NCI-H526 treated with DMSO at 0.1 percent for 48 hours (cell line): ENCODE data around the gene SEC23B.
"Not testable (repeated sequence)": the region's sequence is repeated elsewhere in the genome, so short reads cannot be mapped to it uniquely, and the experiment has no call there.

Source experiments
- DNase-seq: peaks from one replicate; lab custom pipeline; 2025; lab: John Stamatoyannopoulos, UW

The SEC23B gene

DNA sequence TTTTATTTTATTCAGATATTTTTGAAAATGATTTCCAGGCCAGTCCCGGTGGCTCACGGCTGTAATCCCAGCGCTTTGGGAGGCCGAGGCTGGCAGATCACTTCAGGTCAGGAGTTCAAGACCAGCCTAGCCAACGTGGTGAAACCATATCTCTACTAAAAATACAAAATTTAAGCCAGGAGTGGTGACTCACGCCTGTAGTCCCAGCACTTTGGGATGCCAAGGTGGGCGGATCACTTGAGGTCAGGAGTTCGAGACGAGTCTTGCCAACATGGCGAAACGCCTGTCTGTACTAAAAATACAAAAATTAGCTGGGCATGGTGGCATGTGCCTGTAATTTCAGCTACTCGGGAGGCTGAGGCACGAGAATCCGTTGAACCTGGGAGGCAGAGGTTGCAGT lies 19.0 kb downstream of the SEC23B start:
- DNase-seq = not testable (repeated sequence)

DNA sequence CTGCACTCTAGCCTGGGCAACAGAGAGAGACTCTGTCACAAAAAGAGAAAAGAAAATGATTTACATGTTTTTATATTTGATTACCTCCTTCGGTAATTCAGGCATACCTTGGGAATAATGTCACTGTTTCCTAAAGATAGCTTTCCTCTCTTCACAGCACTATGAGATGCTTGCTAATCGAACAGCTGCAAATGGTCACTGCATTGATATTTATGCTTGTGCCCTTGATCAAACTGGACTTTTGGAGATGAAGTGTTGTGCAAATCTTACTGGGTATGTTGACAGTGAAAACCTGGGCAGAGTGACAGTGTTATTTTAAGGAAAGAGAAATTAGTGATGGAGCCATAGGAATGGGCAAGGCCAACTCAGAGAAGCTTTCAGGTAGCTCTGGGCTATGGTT lies 19.6 kb downstream of the SEC23B start:
- DNase-seq = no peak

DNA sequence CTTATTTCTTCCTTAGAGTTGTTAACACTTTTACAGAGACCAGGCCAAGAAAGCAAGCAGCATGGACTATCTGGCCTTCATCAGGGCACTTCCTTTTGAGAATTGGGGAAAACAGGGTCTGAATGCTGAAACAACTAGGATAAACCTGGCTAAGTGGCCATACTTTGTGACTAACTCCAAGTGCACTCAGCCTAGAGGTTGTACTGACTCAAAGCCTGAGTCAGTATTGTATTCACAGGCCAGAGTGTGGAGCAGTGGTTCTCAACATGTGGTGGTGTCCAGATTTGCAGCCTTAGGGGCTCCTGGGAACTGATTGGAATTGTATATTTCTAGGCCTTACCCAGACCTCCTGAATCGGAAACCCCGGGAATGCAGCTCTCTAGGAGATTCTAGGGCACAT lies 20.1 kb downstream of the SEC23B start:
- DNase-seq = no peak

DNA sequence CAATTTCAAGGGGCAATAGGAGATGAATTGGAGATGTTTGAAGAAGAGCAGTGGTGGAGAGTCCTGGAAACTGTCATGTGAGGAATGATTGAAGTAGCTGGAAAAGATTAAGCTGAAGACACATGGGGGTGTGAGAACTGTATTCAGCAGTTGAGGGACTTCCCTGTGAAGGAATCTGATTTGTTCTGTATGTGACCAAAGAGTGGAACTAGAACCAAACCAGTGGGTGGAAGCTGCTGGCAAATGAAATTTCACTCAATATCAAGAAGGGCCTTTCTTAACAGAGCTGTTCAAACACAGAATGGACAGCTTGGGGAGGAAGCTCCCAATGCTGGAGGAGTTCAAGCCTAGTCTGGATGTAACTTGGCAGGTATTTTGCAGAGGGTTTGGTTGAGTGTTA lies 21.3 kb downstream of the SEC23B start:
- no peak for DNase-seq

DNA sequence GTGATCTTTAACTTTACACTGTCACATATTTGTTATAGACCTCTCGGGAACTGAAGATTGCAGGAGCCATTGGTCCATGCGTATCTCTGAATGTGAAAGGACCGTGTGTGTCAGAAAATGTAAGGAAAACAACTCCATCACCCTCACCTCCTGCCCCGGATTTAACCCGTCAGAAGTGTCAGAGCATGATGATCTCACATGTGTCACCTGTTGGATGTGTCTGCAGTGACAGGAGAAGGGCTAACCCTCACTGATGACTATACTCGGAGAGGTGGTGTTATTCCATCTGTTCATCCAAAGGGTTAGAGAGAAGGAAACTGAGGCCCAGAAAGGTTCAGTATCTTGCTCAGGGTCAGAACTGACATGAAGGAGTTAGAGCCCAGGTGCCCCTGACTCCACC lies 24.9 kb downstream of the SEC23B start:
- DNase-seq = no peak

DNA sequence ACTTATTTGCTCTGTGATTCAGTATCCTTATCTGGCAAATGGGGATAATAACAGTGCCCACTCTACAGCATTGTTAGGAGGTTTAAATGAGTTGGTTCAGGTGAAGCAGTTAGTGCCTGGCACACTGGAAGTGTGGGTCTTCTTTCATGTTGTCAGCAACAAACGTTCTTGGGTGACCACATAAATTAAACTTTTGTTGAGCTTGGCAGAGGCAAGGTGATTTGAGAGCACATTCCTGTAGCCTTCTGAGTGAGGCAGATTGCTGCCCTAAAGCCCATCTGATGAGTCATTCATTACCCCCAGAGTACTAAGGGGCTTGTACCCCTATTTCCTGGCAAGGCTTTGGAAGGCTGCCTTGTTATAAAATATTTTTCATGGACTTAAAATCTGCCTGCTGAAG lies 25.8 kb downstream of the SEC23B start:
- DNase-seq = no peak

DNA sequence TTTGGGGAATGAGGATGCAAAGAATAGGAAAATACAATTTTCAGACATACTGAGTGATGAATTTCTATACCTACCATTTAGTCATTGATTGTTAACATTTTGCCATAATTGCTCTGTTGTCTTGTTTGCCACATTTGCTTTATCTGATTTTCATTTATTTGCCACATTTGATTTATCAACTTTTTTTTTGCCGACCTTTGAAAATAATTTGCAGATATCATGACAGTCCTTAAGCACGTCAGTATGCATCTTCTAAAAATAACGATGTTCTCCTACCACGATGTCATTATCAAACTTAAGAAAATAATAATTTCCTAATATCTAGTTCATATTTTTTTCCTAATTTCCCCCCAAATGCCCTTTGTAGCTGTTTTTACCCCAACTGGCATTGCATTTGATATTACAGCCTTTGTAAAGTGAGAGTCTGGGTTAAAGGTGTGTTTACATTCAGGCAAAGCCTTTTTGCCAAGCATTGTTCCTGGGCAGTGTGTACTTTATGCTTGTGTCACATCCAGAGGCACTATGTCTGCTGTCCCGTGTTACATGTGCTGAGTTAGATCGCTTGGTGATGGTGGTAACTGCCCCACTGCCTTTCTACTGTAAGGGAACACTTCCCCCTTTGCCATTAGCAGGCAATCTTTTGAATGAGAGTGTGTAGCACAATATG lies 26.4 kb downstream of the SEC23B start:
- DNase-seq = no peak

DNA sequence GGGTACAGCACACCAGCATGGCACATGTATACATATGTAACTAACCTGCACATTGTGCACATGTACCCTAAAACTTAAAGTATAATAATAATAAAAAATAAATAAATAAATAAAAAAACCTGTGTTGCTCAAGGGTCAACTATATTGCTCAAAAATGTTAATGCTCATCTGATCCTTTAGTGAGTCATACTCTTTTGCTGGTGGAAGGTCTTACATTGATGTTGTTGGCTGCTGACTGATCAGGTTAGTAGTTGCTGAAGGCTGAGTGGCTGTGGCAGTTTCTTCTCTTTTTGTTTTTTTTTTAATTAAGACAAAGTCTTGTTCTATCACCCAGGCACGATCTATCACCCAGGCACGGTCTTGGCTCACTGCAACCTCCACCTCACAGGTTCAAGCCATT lies 29.9 kb downstream of the SEC23B start:
- DNase-seq = no peak

DNA sequence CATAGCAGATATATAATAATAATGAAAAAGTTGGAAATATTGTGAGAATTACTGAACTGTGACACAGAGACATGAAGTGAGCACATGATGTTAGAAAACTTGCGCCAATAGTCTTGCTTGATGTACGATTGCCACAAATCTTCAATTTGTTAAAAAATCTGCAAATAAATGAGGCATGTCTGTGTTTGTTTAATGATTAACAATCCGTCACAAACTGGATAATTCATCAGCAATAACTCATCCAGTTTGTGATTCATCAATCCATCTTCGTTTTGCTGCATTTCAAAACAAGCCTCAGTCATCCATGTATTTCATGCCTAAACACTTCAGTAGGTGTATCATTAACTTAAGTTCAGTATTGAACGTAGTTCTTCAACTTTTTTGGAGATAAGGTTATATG lies 34.0 kb downstream of the SEC23B start:
- DNase-seq = no peak

DNA sequence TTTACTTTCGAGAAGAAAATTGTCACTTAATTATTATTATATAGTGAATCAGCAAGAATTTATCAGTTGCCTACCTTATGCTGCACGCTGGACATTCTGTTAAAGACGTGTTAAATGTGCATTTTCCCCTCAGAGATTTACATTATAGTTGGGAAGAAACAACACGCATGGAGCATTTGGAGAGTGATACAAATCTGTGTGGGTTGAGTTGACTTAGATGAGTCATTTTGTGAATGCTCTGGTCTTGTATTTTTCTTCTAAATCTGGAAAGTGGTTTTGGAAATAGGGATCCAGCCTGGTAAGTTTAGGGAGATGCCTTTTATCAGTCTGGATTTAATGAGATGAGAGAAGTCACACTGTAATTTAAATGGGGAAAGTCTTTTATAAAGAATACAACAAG lies 35.5 kb downstream of the SEC23B start:
- no peak for DNase-seq

DNA sequence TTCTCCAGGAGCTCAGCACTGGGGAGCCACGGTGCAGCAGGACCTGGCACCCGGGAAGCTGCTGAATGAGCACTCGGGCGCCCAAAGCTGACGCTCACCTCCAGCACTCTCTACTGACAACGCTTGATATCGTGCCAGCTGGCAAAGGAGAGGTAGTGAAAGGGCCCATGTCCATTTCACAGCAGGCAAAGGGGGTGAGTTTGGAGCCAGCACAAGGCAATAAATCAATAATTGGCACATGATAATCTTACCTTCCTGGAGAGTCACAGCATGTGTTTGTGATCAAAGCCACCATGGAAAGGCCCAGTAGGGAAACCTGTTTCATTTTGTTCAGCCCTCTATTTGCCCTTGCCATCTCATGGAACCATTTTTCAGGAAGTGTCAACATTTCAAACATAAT lies 36.2 kb downstream of the SEC23B start:
- no peak for DNase-seq

DNA sequence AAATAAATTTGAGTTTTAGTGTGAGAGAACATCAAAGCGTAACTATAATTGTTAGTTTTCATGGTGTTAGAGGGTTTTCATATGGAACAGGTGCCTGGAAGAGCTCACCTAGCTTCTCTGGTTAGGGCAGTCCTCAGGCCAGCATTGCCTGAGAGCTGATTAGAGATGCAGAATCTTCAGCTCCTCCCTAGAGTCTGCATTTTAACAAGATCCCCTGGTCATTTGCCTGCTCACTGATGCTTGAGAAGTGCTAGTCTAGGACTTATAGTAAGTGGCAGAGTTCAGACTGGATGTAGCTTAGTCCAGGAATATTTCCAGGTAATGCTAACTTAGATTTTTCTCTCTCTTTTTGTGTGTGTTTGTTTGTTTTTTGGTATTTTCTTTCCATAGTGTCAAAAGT lies 37.8 kb downstream of the SEC23B start:
- DNase-seq = no peak

DNA sequence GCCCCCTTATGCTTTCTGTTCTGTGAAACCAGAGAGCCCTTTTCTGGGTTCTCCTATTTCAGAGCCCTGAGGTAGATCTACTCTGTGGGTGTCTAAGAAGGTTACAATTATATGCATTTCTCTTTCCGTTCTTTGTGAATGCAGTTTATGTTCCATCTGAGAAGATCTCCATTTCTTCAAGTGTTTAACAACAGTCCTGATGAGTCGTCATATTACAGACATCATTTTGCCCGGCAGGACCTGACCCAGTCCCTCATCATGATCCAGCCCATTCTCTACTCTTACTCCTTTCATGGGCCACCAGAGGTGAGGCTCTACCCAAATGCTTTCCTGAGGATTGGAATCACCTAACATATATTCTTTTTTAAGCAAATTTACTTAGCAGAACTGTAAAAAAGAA lies 40.7 kb downstream of the SEC23B start:
- DNase-seq = no peak

DNA sequence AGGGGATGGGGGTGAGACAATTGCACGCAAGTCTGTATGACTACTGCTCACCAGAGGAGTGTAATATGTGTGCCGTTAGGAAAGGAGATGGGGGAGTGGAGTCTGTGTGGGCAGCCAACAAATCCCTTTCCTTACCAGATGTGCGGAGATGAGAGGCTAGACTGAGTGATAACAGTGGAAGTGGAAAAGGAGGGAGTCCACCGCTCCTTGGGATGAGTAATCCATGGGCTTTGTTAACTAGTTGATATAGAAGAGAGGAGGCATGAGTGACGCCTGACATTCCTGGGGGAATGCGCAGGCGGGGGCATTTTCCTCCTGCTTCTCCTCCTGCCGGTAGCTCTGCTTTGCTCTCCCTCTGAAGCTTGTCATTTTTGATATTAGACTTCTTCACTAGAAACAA lies 46.0 kb downstream of the SEC23B start:
- DNase-seq = no peak

DNA sequence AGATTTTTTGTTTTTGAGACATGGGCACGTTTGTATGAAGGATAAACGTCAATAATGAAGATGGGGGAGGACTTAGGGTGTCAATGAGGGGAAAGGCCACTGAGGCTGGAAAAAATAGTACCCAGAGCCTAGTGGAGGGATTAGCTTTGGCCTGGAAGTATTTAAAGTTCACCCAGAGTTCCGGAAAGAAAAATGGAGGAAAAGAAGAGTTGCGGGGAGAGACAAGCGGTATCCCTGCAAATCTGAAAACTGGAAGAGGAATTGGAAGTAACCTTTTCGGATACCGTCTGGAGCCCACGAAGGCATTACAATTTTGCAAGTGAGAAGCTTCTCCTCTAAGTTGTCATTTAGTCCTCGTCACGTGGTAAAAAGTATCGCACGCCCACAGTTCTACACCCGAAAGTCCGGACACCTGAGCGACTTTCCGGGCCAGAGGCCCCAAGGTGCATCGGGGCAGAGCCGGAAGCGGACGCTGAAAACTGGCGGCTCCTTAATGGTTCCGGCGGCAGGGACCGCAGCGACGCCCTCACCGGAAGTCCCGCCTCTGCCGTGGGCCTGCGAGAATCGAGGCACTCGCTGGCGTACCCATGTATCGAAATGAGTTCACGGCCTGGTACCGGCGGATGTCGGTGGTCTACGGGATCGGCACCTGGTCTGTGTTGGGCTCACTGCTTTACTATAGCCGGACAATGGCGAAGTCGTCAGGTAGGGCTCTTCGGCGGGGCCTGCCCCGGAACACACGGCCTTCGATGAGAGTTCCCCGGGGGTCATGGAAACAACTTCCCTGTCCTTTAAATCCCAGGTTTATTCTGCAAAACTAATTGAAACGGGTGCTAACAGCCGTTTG lies 59.4 kb downstream of the SEC23B start, which contains the start of gene SMIM26:
TSS of gene SMIM26 (plus strand) at position 541 of the 847 bp plus-strand sequence. CDS start at position 588, 47 bp downstream.
- DNase-seq = peak; percentile 93

DNA sequence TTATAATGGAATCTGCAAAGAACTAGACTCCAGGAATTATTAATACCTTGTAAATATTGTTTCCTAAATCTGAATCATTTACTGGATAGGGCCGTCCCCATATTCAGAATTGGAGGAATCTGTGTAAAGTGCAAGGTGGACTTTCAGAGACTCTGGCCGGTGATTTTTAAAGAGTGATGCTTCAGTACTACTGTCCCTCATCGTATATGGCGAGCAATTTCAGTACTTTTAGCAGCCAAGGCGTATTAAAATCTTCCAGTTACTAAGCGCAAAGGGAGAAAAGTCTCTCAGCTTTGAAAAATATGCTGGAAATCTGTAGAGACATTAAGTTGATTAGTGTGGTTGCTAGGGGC lies 60.0 kb downstream of the SEC23B start:
- no peak for DNase-seq

DNA sequence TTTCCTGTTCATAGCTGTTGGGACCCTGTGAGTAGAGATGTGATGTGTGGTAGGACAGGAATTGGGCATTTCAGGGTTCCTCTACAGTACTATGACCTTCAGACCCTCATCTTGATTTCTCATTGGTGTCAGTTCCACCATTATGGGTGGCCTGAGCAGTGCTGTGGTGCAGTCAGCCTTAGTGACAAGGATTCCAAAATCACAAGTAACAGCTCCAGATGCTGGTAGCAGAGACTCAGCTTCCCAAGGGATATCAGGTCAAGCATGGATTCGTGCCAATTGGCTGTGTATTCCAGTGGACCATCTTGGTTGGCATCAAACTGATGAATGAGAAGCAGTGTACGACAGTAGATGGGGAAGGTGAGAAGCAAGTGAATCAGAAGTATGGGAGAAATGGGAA lies 63.3 kb downstream of the SEC23B start:
- DNase-seq = no peak

DNA sequence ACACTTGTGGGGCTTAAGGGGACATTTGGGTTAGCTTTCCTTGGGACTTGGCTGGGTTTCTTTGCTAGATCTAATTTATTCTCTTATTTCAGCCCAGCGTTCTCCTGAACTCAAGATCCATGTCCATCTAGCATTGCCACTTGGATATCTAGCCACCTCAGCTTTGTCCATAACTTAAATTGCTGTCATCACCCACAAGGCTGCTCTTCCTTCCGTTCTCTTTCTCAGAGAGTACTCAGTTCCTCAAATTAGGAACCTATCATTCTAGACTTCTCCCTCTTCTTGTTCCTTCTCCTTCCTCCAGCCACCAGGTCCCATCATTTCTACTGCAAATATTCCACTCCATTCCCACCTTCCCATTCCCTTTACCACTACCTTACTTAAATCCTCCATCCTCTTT lies 63.8 kb downstream of the SEC23B start:
- DNase-seq = no peak

DNA sequence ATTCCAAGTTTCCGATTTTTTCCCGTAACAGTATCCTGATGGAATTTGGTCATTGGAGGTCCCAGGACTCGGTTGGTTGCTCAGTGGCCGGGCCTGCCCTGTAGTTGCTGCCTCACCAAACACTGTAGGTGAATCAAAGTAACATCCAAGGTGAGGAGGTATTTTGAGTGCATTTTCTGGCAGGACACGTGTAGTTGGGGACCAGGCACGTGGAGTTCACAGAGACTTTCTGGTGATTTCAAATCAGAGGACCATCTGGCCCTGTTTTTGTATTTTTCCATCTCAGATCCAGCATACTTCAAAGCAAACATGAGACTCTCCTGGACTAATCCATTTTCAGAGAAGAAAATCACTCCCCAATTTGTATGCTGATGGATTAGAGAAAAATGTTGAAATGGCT lies 70.2 kb downstream of the SEC23B start:
- DNase-seq = no peak

DNA sequence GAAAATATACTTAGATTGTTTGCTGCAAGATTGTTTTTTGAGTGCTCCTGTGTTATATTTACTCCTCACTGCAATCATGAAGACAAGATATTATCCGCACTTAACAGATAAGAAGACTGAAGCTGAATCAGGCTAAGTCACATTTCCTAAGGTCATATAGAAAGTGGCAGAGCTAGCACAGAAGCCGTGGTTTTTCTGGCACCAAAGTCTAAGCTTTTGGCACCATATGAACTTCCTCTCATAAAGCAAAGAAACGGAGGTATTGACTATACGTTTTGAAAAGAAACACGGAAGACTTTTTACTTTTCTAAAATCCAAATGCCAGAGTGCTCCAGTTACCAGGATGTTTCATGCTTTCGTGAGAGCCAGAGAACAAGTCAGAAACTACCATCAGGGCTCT lies 70.8 kb downstream of the SEC23B start:
- no peak for DNase-seq

DNA sequence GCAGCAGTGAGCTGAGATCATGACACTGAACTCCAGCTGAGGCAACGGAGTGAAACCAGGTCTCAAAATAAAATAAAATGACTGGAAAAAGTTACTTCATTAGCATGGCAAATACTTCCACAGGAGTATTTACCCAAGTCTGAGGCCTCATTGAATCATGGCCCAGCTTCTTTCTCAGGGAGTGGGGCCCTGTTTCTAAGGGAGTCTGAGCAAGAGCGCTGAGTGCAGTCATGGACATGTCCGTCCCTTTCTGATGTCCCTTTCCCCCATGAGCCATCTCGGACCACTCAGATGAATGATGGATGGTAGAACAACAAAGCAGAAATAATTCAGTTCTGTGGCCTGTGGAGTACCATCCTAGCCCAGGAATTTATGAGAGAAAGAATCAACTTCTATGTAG lies 72.3 kb downstream of the SEC23B start:
- DNase-seq = no peak

DNA sequence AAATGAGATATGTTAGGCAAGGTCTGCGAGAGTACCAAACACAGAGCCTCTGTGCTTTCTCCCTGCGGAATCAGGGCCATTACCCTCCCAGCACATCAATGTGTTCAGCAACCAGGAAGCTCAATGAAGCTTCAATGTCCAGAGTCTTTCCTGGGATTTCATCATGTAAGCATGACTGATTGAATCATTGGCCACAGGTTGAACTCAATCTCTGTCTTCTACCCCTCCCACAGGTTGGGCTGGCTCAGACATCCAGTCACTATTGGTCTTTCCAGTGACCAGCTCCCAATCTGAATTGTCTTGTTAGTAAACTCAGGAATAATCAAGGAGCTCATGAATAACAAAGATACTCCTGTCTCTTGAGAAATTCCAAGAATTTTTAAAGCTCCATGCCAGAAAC lies 77.4 kb downstream of the SEC23B start:
- no peak for DNase-seq

DNA sequence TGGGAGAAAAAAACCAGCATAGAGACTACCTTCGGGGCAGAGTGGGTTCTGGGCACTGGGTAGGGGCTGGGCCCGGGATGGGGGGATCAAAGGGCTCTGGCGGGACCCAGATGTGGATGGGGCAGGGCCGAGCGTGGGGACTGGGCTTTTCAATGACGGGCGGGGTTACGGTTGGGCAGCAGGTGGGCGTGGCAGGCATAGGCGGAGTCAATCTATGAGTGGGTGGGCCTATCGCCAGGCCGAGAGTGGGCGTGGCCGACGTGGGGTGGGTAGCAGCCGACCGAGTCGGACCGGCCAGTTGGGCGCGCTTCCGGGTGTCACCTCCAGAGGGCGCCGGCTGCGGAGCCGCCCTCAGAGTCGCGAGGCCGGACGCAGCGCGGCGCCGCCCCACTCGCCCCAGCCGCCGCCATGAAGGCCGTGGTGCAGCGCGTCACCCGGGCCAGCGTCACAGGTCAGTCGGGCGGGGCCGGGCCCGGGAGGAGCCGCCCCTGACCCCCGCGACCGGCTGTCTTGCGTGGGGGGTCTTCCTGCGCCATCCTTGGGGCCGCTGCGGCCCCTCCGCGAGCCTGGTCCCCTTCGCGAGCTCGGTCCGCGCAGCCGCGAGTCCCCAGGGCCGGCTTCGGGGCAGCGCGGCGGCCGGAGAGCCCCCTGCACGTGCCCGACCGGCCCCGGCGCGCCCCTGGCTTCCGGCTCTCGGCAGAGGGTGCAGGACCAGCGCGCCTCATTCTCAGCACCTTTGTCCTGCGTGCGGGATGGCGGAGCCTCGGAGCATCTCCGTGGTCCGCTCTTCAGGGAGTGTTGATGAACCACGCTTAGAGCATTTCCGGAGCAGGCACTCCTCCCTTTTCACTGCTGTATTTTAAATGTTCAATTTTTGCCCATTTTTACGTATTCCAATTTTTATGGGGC lies 80.2 kb downstream of the SEC23B start, which contains the start of gene DTD1:
TSS of gene DTD1 (plus strand) at position 390 of the 909 bp plus-strand sequence. CDS start at position 409, 19 bp downstream.
- DNase-seq = peak; percentile 79
